Fibroblast of the aortic adventitia (primary cell): ENCODE results near the gene CPA2. TPM values are rescaled to one million over a fixed set of nuclear protein-coding genes. Genes with fewer than 3 reads are reported as not detected.
"Not testable (repeated sequence)": the region's sequence is repeated elsewhere in the genome, so short reads cannot be mapped to it uniquely, and the experiment has no call there.

Source experiments
- DNase-seq: peaks from one replicate; pipeline ENCODE4 v3.0.0-alpha.2; 2010; ENCODE audit warnings: low read depth
- H3K4me3 ChIP-seq: 2 replicates; pipeline ENCODE4 v1.5.1; 2011; ENCODE audit warnings: low read depth, mild to moderate bottlenecking, control low read depth, low read length, moderate library complexity
- CTCF ChIP-seq: IDR thresholded peaks from 2 replicates; pipeline ENCODE4 v1.5.1; 2011; ENCODE audit warnings: mild to moderate bottlenecking, low read length, control low read depth, inconsistent platforms; ENCODE audit not compliant: insufficient read depth
- total RNA-seq: library from RNA; depleted of rRNA; stranded (reverse); fragments of >200 nt; gene quantifications from 2 replicates; pipeline ENCODE4 v1.2.3, GENCODE V29; 2012; ENCODE audit warnings: low replicate concordance

CPA2 gene
- total RNA-seq: not detected in 2 replicates

GRCh38 chr7:130266258-130266960 lies at the start of gene CPA2:
Gene CPA2 (plus strand): TSS chr7:130266863. CDS start chr7:130266882, 19 bp downstream.
- no peak for DNase-seq
- H3K4me3 ChIP-seq: no peak within 1 kb of the TSS
- TF ChIP-seq CTCF: no peak

- no peak for TF ChIP-seq CTCF
- no peak overlapping the region for H3K4me3 ChIP-seq
- DNase-seq: no peak
Observed at GRCh38 chr7:130218806-130219620, 47.6 kb upstream of the CPA2 start.

GRCh38 chr7:130219871-130220270 lies 46.8 kb upstream of the CPA2 start:
- no peak overlapping the region for H3K4me3 ChIP-seq
- no peak for TF ChIP-seq CTCF
- DNase-seq: no peak

- H3K4me3 ChIP-seq: no peak overlapping the region
- TF ChIP-seq CTCF: no peak
- no peak for DNase-seq
Observed at GRCh38 chr7:130221746-130222145, 44.9 kb upstream of the CPA2 start.

DNA sequence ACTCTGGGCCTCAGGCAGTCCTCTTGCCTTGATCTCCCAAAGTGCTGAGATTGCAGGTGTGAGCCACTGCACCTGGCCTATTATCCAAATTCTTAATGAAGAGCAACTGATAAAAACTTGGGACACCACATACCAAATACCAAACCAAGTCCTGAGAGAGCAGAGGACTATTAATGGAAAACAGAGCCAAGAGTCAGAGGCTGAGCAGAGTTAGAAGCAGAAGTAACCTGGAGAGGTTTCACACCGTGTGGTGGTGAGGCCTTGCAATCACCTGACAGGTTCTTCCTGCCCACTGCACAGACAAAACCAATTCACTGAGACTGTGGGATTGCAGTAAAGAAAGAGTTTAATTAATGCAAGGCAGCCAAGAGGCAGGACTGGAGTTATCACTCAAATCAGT lies 43.0 kb upstream of the CPA2 start:
- no peak for TF ChIP-seq CTCF
- H3K4me3 ChIP-seq: no peak overlapping the region
- no peak for DNase-seq

- H3K4me3 ChIP-seq: no peak overlapping the region
- no peak for DNase-seq
- no peak for TF ChIP-seq CTCF
Observed at GRCh38 chr7:130224210-130224609, 42.5 kb upstream of the CPA2 start.

DNA sequence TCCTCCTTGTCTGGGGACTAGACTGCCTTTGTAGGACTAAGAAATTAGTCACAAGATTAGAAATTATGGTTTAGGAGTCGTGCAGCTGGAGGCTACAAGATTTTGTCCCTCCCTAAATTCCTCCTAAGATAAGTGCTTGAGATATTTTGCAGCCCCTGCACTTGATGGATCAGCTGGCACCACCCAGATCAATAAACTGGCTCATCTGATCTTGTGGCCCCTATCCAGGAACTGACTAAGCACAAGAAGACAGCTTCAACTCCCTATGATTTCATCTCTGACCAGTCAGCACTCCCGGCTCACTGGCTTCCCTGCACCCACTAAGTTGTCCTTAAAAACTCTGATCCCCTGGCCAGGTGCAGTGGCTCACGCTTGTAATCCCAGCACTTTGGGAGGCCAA lies 41.7 kb upstream of the CPA2 start:
- DNase-seq: peak; percentile 41
- H3K4me3 ChIP-seq: not testable (repeated sequence)
